Mesenchymal stem cell (in vitro differentiated cells and primary cell): ENCODE measurements around the gene MEN1.
A peak's percentile ranks its signal among the peaks of the same experiment; 100 is the strongest.

Experiments used
- DNase-seq: peaks from one replicate; pipeline ENCODE4 v3.0.0-alpha.2; 2013
- H2AFZ ChIP-seq: one replicate; pipeline ENCODE4 v1.6.1; 2013; ENCODE audit warnings: low read depth, mild to moderate bottlenecking, control low read depth, inconsistent platforms, low read length, moderate library complexity
- H2AK5ac ChIP-seq: 2 replicates; pipeline ENCODE4 v1.6.1; 2013; ENCODE audit warnings: low read length, moderate library complexity, mild to moderate bottlenecking, inconsistent platforms; ENCODE audit not compliant: severe bottlenecking
- H2BK120ac ChIP-seq: one replicate; pipeline ENCODE4 v1.6.1; 2013; ENCODE audit warnings: low read depth, mild to moderate bottlenecking, inconsistent platforms, low read length, moderate library complexity
- H2BK12ac ChIP-seq, 2 experiments: one replicate each; pipeline ENCODE4 v1.6.1; 2013; ENCODE audit warnings: inconsistent platforms in 2 of 2, low read length in 2 of 2, mild to moderate bottlenecking in 2 of 2, moderate library complexity in 2 of 2, control low read depth in 1 of 2
- H2BK15ac ChIP-seq: one replicate; pipeline ENCODE4 v1.6.1; 2013; ENCODE audit warnings: mild to moderate bottlenecking, low read depth, inconsistent platforms; ENCODE audit not compliant: poor library complexity, severe bottlenecking
- H2BK5ac ChIP-seq: 2 replicates; pipeline ENCODE4 v1.6.1; 2013; ENCODE audit warnings: low read depth, mild to moderate bottlenecking, low read length, control low read depth, inconsistent platforms; ENCODE audit not compliant: poor library complexity, severe bottlenecking
- H3K14ac ChIP-seq, 2 experiments: one replicate each; pipeline ENCODE4 v1.6.1; 2013; ENCODE audit warnings: inconsistent platforms in 2 of 2, low read length in 2 of 2, control low read depth in 1 of 2, mild to moderate bottlenecking in 1 of 2, moderate library complexity in 1 of 2
- H3K18ac ChIP-seq, 2 experiments: one replicate each; pipeline ENCODE4 v1.6.1; 2013; ENCODE audit warnings: inconsistent platforms in 2 of 2, low read length in 2 of 2, control low read depth in 1 of 2, low read depth in 1 of 2, mild to moderate bottlenecking in 1 of 2
- H3K23ac ChIP-seq, 2 experiments: one replicate each; pipeline ENCODE4 v1.6.1; 2013; ENCODE audit warnings: inconsistent platforms in 2 of 2, low read length in 2 of 2, mild to moderate bottlenecking in 2 of 2, moderate library complexity in 2 of 2, control low read depth in 1 of 2
- H3K27ac ChIP-seq: 2 replicates; pipeline ENCODE4 v1.5.1; 2013; ENCODE audit warnings: mild to moderate bottlenecking, moderate library complexity, low read length, control low read depth, inconsistent platforms; ENCODE audit not compliant: poor library complexity, severe bottlenecking
- H3K27me3 ChIP-seq, 2 experiments: 2 replicates each; pipeline versions ENCODE4 v1.6.1 to v1.7.0; 2013; ENCODE audit warnings: low read length in 2 of 2, mild to moderate bottlenecking in 2 of 2, moderate library complexity in 2 of 2, control low read depth in 1 of 2, inconsistent platforms in 1 of 2; ENCODE audit not compliant: control insufficient read depth in 1 of 2, insufficient read depth in 1 of 2
- H3K36me3 ChIP-seq, 2 experiments: 2 replicates each; pipeline versions ENCODE4 v1.6.1 to v1.7.0; 2013; ENCODE audit warnings: low read length in 2 of 2, control low read depth in 1 of 2, inconsistent platforms in 1 of 2, low read depth in 1 of 2, mild to moderate bottlenecking in 1 of 2; ENCODE audit not compliant: insufficient read depth in 2 of 2, control insufficient read depth in 1 of 2
- H3K4ac ChIP-seq, 2 experiments: one replicate each; pipeline ENCODE4 v1.6.1; 2013; ENCODE audit warnings: inconsistent platforms in 2 of 2, low read length in 2 of 2, mild to moderate bottlenecking in 2 of 2, moderate library complexity in 2 of 2, control low read depth in 1 of 2, low read depth in 1 of 2
- H3K4me1 ChIP-seq: 2 replicates; pipeline ENCODE4 v1.6.1; 2013; ENCODE audit warnings: low read depth, low read length, control low read depth; ENCODE audit not compliant: control insufficient read depth, insufficient read depth
- H3K4me2 ChIP-seq: 2 replicates; pipeline ENCODE4 v1.6.1; 2013; ENCODE audit warnings: low read length, mild to moderate bottlenecking, inconsistent platforms; ENCODE audit not compliant: poor library complexity, severe bottlenecking
- H3K4me3 ChIP-seq, 2 experiments: 2 replicates each; pipeline versions ENCODE4 v1.5.1 to v1.7.0; 2013; ENCODE audit warnings: low read length in 2 of 2, mild to moderate bottlenecking in 2 of 2, control low read depth in 1 of 2, low read depth in 1 of 2; ENCODE audit not compliant: insufficient read depth in 1 of 2
- H3K79me1 ChIP-seq: replicated peaks from 2 replicates; pipeline ENCODE4 v1.6.1; 2013; ENCODE audit warnings: mild to moderate bottlenecking, control low read depth, low read length, inconsistent platforms; ENCODE audit not compliant: poor library complexity, severe bottlenecking
- H3K9ac ChIP-seq: 2 replicates; pipeline ENCODE4 v1.7.0; 2013; ENCODE audit warnings: mild to moderate bottlenecking, low read length, moderate library complexity
- H3K9me3 ChIP-seq: 2 replicates; pipeline ENCODE4 v1.7.0; 2013; ENCODE audit warnings: mild to moderate bottlenecking, low read length; ENCODE audit not compliant: control insufficient read depth
- H4K8ac ChIP-seq: one replicate; pipeline ENCODE4 v1.6.1; 2013; ENCODE audit warnings: inconsistent platforms, mild to moderate bottlenecking, low read length, moderate library complexity
- H4K91ac ChIP-seq: one replicate; pipeline ENCODE4 v1.6.1; 2013; ENCODE audit warnings: mild to moderate bottlenecking, low read length, inconsistent platforms
- WGBS: methylation state at CpG from one replicate; pipeline ENCODE4 v1.1.7; 2013; ENCODE audit warnings: mixed read lengths; 5-methylcytosine and 5-hydroxymethylcytosine counted together

Gene MEN1

GRCh38 chr11:64765291-64765850 is 45.0 kb downstream of the MEN1 start:
- H3K4me1 ChIP-seq = peaks cover 37% of the 10 kb centered on the region
- H2BK15ac ChIP-seq = no peak overlapping the region
- no peak overlapping the region for H3K23ac ChIP-seq
- H3K9me3 ChIP-seq = no peaks in the 10 kb centered on the region
- no peak overlapping the region for H3K9ac ChIP-seq
- H2AFZ ChIP-seq = no peak overlapping the region
- H3K79me1 ChIP-seq = peaks cover 27% of the 10 kb centered on the region
- H4K8ac ChIP-seq = no peak overlapping the region
- no peak overlapping the region for H3K4ac ChIP-seq
- H3K18ac ChIP-seq = no peak overlapping the region
- no peak overlapping the region for H3K27ac ChIP-seq
- no peaks in the 10 kb centered on the region for H3K27me3 ChIP-seq
- DNase-seq = no peak
- no peak overlapping the region for H4K91ac ChIP-seq
- peaks cover 76 to 81% of the 10 kb centered on the region in 2 experiments for H3K36me3 ChIP-seq
- H3K14ac ChIP-seq = no peak overlapping the region
- H3K4me2 ChIP-seq = no peak overlapping the region
- no peak overlapping the region for H2BK120ac ChIP-seq
- H3K4me3 ChIP-seq = no peak overlapping the region
- H2BK12ac ChIP-seq = no peak overlapping the region
- no peak overlapping the region for H2BK5ac ChIP-seq
- 94% methylated on average over 24 of the region's 30 CpGs for WGBS
- no peak overlapping the region for H2AK5ac ChIP-seq

- Histone ChIP-seq H2BK120ac (no peak overlapping the region), H3K4me3 (no peak overlapping the region), H3K14ac (no peak overlapping the region), H3K9me3 (no peaks in the 10 kb centered on the region), H2AFZ (no peak overlapping the region), H2BK15ac (no peak overlapping the region), H3K9ac (no peak overlapping the region), H4K8ac (no peak overlapping the region), H3K4me1 (peaks cover 43% of the 10 kb centered on the region), H3K27me3 (no peaks in the 10 kb centered on the region), H3K27ac (no peak overlapping the region), H3K4ac (no peak overlapping the region), H3K23ac (no peak overlapping the region), H3K4me2 (no peak overlapping the region), H2BK12ac (no peak overlapping the region), H2BK5ac (no peak overlapping the region), H3K79me1 (peaks cover 22% of the 10 kb centered on the region), H2AK5ac (no peak overlapping the region), H4K91ac (no peak overlapping the region), H3K18ac (no peak overlapping the region), H3K36me3 (peaks cover 70 to 80% of the 10 kb centered on the region in 2 experiments)
- WGBS = 91% methylated on average over 5 of the region's 8 CpGs
- no peak for DNase-seq
Measured at GRCh38 chr11:64764753-64765152, 45.6 kb downstream of the MEN1 start.

GRCh38 chr11:64764040-64764611 is 46.2 kb downstream of the MEN1 start:
- Histone ChIP-seq H4K8ac (no peak overlapping the region), H3K79me1 (peaks cover 15% of the 10 kb centered on the region), H3K27ac (peak overlapping the region; percentile 93), H3K36me3 (peaks cover 64 to 74% of the 10 kb centered on the region in 2 experiments), H2AK5ac (peak overlapping the region; percentile 80), H4K91ac (no peak overlapping the region), H3K18ac (no peak overlapping the region), H3K4me1 (peaks cover 49% of the 10 kb centered on the region), H3K9me3 (no peaks in the 10 kb centered on the region), H3K23ac (no peak overlapping the region), H3K27me3 (no peaks in the 10 kb centered on the region), H3K4me3 (no peak overlapping the region), H3K4me2 (no peak overlapping the region), H2AFZ (no peak overlapping the region), H2BK12ac (no peak overlapping the region), H3K4ac (no peak overlapping the region), H3K14ac (no peak overlapping the region), H2BK120ac (no peak overlapping the region), H3K9ac (no peak overlapping the region), H2BK5ac (no peak overlapping the region), H2BK15ac (no peak overlapping the region)
- no peak for DNase-seq
- 80% methylated on average over 7 of the region's 11 CpGs for WGBS

- 81% methylated on average over 6 of the region's 6 CpGs for WGBS
- Histone ChIP-seq H3K9ac (peak overlapping the region; percentile 19), H3K4me3 (no peak overlapping the region), H3K14ac (peak overlapping the region in 1 of 2 experiments; percentile 26), H3K27me3 (no peaks in the 10 kb centered on the region), H4K8ac (no peak overlapping the region), H3K27ac (peak overlapping the region; percentile 93), H3K23ac (no peak overlapping the region), H2AFZ (no peak overlapping the region), H2AK5ac (peak overlapping the region; percentile 80), H3K4me1 (peaks cover 55% of the 10 kb centered on the region), H2BK12ac (no peak overlapping the region), H2BK120ac (no peak overlapping the region), H2BK5ac (no peak overlapping the region), H2BK15ac (no peak overlapping the region), H3K79me1 (peaks cover 12% of the 10 kb centered on the region), H3K36me3 (peaks cover 58 to 69% of the 10 kb centered on the region in 2 experiments), H3K18ac (peak overlapping the region in 1 of 2 experiments; percentile 42), H3K4ac (no peak overlapping the region), H3K4me2 (peak overlapping the region; percentile 29), H4K91ac (no peak overlapping the region), H3K9me3 (no peaks in the 10 kb centered on the region)
- DNase-seq = no peak
Measured at GRCh38 chr11:64763526-64764039, 46.8 kb downstream of the MEN1 start.
